ENCODE results near the gene EPN2.

GRCh38 chr17:19364699-19365498 is 127.7 kb downstream of the EPN2 start:
- TF ChIP-seq POLR2A (IDR thresholded peaks at IDR 0.05) (no peak), CTCF (IDR thresholded peaks at IDR 0.05) (no peak)

Data from thyroid gland (tissue), 4 donors.